Measurements from ENCODE around the gene MYLK. TPM values are rescaled to one million over a fixed set of nuclear protein-coding genes. Genes with fewer than 3 reads are reported as not detected.

Gene MYLK
- total and polyA plus RNA-seq, 2 donors (not counting 1 experiment from before 2014, with no cell fraction given), result 0.51 TPM; not detected in 1

GRCh38 chr3:123773681-123774431, 110.3 kb downstream of the MYLK start:
- H3K27me3 Mint-ChIP-seq, result no peaks in the 10 kb centered on the region
- Histone ChIP-seq H3K4me3 (ENCODE audit: control extremely low read depth in 1 of 5, extremely low read depth in 1 of 5, insufficient read depth in 1 of 5, low read depth in 2 of 5, low read length in 4 of 5) (no peak overlapping the region), H3K27ac (ENCODE audit: low read length in 2 of 2) (no peak overlapping the region), H3K4me2 (replicated peaks; ENCODE audit: low read depth, low read length, poor library complexity, severe bottlenecking) (no peak overlapping the region), H4K20me1 (ENCODE audit: control insufficient read depth, insufficient read depth, low read length, poor library complexity, severe bottlenecking) (no peaks in the 10 kb centered on the region), H3K79me2 (ENCODE audit: control insufficient read depth, insufficient read depth, low read length) (no peaks in the 10 kb centered on the region), H2AFZ (ENCODE audit: insufficient read depth, low read depth, low read length, poor library complexity, severe bottlenecking) (no peak overlapping the region), H3K9ac (ENCODE audit: low read length) (no peak overlapping the region), H3K4me1 (ENCODE audit: control insufficient read depth in 2 of 2, insufficient read depth in 2 of 2, low read length in 2 of 2) (no peaks in the 10 kb centered on the region), H3K9me3 (ENCODE audit: control extremely low read depth in 1 of 3, control insufficient read depth in 2 of 3, insufficient read depth in 1 of 3, low read length in 2 of 3) (no peaks in the 10 kb centered on the region), H3K27me3 (replicated peaks in 1 of 4; ENCODE audit: control extremely low read depth in 1 of 4, control insufficient read depth in 3 of 4, insufficient read depth in 4 of 4, low read length in 3 of 4) (no peaks in the 10 kb centered on the region), H3K36me3 (replicated peaks in 1 of 2; ENCODE audit: control extremely low read depth in 1 of 2, control insufficient read depth in 1 of 2, extremely low read depth in 1 of 2, insufficient read depth in 2 of 2, low read length in 1 of 2) (no peaks in the 10 kb centered on the region)
- ATAC-seq (ENCODE audit: low read depth), result no peak
- H3K4me3 Mint-ChIP-seq, result no peak overlapping the region
- TF ChIP-seq EZH2 (IDR thresholded peaks at IDR 0.05; ENCODE audit: borderline replicate concordance, insufficient read depth, low read depth, low read length, poor library complexity, severe bottlenecking) (no peak), CTCF (IDR thresholded peaks at IDR 0.05) (no peak)
- H3K27ac Mint-ChIP-seq, result no peak overlapping the region
- no peak for DNase-seq
- H3K9me3 Mint-ChIP-seq (ENCODE audit: insufficient read depth), result no peaks in the 10 kb centered on the region
- 97% methylated on average over 4 of the region's 7 CpGs for WGBS (ENCODE audit: insufficient coverage)
- intact Hi-C loops (cut with micrococcal nuclease), result no loop called here
- ChIA-PET POLR2A (no interaction called here), CTCF (no interaction called here)
- H3K4me1 Mint-ChIP-seq, result no peaks in the 10 kb centered on the region

DNA sequence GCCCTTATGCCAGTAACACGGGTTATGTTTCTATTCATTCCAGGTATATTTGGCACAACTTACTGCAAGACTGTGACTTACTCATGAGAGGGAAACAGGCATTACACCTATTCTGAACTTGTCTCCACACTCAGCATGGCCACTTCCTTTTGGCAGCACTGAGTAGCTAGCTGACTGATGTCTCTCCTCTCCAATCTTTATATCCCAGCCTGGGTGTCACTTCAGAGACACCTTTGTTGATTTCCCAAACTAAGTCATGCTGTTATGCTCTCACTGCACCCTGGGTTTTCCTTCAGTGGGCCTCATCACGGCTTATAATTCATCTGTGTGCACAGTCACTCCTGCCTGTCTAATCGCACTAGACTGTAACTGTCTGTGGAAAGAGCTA, 114.8 kb downstream of the MYLK start:
- no peaks in the 10 kb centered on the region for H3K9me3 Mint-ChIP-seq (ENCODE audit: insufficient read depth)
- ChIA-PET POLR2A (no interaction called here), CTCF (no interaction called here)
- peaks cover 4% of the 10 kb centered on the region for H3K27me3 Mint-ChIP-seq
- no peak for ATAC-seq (ENCODE audit: low read depth)
- H3K36me3 ChIP-seq (replicated peaks in 1 of 2; ENCODE audit: control extremely low read depth in 1 of 2, control insufficient read depth in 1 of 2, extremely low read depth in 1 of 2, insufficient read depth in 2 of 2, low read length in 1 of 2), result no peaks in the 10 kb centered on the region
- peaks cover 2% of the 10 kb centered on the region for H3K4me1 Mint-ChIP-seq
- 86% methylated on average over 2 of the region's 3 CpGs for WGBS (ENCODE audit: insufficient coverage)
- no peak for TF ChIP-seq EZH2 (IDR thresholded peaks at IDR 0.05; ENCODE audit: borderline replicate concordance, insufficient read depth, low read depth, low read length, poor library complexity, severe bottlenecking)
- TF ChIP-seq CTCF (IDR thresholded peaks at IDR 0.05), result no peak
- no peak overlapping the region for H3K27ac Mint-ChIP-seq
- H3K79me2 ChIP-seq (ENCODE audit: control insufficient read depth, insufficient read depth, low read length), result no peaks in the 10 kb centered on the region
- H3K4me3 ChIP-seq (ENCODE audit: control extremely low read depth in 1 of 5, extremely low read depth in 1 of 5, insufficient read depth in 1 of 5, low read depth in 2 of 5, low read length in 4 of 5), result no peak overlapping the region
- H3K27me3 ChIP-seq (replicated peaks in 1 of 4; ENCODE audit: control extremely low read depth in 1 of 4, control insufficient read depth in 3 of 4, insufficient read depth in 4 of 4, low read length in 3 of 4), result no peaks in the 10 kb centered on the region
- H3K9ac ChIP-seq (ENCODE audit: low read length), result no peak overlapping the region
- H3K4me1 ChIP-seq (ENCODE audit: control insufficient read depth in 2 of 2, insufficient read depth in 2 of 2, low read length in 2 of 2), result no peaks in the 10 kb centered on the region
- no peak overlapping the region for H3K4me2 ChIP-seq (replicated peaks; ENCODE audit: low read depth, low read length, poor library complexity, severe bottlenecking)
- H2AFZ ChIP-seq (ENCODE audit: insufficient read depth, low read depth, low read length, poor library complexity, severe bottlenecking), result no peak overlapping the region
- no peak overlapping the region for H3K4me3 Mint-ChIP-seq
- H4K20me1 ChIP-seq (ENCODE audit: control insufficient read depth, insufficient read depth, low read length, poor library complexity, severe bottlenecking), result no peaks in the 10 kb centered on the region
- H3K27ac ChIP-seq (ENCODE audit: low read length in 2 of 2), result no peak overlapping the region
- no peaks in the 10 kb centered on the region for H3K9me3 ChIP-seq (ENCODE audit: control extremely low read depth in 1 of 3, control insufficient read depth in 2 of 3, insufficient read depth in 1 of 3, low read length in 2 of 3)
- intact Hi-C loops (cut with micrococcal nuclease), result no loop called here
- no peak for DNase-seq

Data from B cell (primary cell).